Femur (tissue), 1 donor: Measurements from ENCODE around the gene WNT3A.

Experiments
- DNase-seq: peaks from one replicate; pipeline ENCODE4 v3.0.0-alpha.2; 2017

WNT3A gene

GRCh38 chr1:228058949-228059633 is 52.3 kb downstream of the WNT3A start:
- DNase-seq = peak; percentile 15

DNA sequence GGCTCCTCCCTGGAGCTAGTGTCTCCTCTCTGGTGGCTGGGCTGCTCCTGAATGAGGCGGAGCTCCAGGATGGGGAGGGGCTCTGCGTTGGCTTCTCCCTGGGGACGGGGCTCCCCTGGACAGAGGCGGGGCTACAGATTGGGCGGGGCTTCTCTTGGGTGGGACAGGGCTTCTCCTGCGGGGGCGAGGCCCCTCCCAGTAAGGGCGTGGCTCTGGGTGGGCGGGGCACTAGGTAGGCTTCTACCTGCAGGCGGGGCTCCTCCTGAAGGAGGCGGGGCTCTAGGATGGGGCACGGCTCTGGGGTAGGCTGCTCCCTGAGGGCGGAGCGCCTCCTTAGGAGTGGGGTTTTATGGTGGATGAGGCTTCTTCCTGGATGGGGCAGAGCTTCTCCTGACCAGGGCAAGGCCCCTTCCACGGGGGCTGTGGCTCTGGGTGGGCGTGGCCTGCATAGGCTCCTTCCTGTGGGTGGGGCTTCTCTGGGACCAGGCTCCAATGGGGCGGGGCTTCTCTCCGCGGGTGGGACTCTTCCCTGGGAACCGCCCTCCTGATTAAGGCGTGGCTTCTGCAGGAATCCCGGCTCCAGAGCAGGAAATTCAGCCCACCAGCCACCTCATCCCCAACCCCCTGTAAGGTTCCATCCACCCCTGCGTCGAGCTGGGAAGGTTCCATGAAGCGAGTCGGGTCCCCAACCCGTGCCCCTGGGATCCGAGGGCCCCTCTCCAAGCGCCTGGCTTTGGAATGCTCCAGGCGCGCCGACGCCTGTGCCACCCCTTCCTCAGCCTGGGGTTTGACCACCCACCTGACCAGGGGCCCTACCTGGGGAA is 53.0 kb downstream of the WNT3A start:
- peak; percentile 37 for DNase-seq

DNA sequence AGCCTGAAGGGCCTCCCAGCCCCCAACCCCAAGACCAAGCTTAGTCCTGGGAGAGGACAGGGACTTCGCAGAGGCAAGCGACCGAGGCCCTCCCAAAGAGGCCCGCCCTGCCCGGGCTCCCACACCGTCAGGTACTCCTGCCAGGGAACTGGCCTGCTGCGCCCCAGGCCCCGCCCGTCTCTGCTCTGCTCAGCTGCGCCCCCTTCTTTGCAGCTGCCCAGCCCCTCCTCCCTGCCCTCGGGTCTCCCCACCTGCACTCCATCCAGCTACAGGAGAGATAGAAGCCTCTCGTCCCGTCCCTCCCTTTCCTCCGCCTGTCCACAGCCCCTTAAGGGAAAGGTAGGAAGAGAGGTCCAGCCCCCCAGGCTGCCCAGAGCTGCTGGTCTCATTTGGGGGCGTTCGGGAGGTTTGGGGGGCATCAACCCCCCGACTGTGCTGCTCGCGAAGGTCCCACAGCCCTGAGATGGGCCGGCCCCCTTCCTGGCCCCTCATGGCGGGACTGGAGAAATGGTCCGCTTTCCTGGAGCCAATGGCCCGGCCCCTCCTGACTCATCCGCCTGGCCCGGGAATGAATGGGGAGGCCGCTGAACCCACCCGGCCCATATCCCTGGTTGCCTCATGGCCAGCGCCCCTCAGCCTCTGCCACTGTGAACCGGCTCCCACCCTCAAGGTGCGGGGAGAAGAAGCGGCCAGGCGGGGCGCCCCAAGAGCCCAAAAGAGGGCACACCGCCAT is 53.8 kb downstream of the WNT3A start:
- peak; percentile 38 for DNase-seq

- peak; percentile 12 for DNase-seq
Measured at GRCh38 chr1:228061411-228062084, 54.8 kb downstream of the WNT3A start.

DNA sequence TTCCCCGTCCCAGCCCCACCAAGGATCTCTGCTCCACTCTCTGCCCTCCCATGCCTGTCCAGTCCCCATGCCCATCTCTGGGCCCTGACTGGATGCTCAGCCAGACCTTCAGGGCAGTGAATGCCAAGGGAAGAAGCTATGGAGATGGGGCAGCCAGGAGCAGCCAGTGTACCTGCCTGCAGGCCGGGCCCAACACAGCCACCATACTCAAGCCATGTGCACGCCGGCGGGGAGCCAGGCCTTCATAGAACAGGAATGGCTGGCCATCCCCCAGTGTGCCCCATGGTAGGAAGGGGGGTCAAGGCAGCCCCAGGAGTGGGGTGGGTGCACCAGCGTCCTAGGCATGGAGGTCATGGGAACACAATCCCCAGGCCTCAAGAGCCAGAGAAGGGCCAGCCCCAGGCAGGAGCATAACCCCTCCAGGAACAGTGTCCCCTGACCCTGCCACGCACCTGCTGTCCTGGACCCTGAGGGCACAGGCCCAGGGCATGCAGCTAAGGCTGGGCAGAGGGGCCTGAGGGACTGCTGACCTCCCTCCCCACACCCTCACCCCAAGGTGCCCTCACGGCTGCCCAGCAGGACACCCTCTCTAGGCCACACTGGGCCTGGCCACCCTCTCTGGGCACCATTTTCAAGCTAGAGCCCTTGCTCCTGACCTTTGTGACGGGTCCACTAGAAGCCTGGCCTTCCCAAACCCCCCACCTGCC is 55.4 kb downstream of the WNT3A start:
- DNase-seq = peak; percentile 12

DNA sequence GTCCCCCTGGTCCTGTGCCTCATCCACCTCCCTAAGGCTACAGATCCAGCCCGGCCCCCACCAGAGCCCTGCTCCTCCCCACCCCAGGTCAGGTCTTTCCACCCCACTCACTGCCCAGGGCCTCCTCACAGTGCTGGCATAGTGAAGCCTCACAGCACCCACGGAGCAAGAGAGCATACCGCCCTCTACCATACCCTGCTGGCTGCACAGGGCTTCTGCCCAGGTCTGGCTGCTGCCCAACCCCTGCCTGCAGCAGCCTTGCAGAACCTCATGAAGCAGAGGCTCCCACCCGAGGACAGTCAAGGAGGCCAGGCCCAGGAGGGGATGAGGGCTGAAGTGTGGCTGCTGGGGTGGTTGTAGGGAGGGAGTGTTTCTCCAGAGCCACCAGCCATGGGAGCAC is 56.0 kb downstream of the WNT3A start:
- DNase-seq = no peak

- DNase-seq = no peak
Measured at GRCh38 chr1:228063251-228064191, 56.7 kb downstream of the WNT3A start.

DNA sequence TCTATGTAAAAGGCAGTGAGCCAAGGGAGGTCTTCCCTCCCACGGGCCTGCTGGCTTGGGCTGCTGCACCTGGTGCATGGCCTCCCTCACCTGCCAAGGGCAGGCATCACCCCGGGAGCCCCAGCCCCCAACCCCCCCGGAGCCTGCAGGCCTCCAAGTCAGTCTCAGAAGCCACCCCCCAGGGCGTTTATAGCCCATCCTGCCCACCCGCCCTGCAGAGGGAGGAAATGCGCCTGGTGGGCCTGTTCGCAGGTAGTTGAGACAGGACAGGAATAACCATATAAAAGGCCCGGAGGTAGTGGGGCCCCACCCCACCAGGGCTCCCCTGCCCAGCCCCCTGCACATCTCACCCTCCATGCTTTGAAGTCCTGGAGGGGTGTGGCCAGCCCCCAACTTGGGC is 57.5 kb downstream of the WNT3A start:
- DNase-seq = no peak

GRCh38 chr1:228064741-228065542 is 58.1 kb downstream of the WNT3A start:
- DNase-seq = no peak

DNA sequence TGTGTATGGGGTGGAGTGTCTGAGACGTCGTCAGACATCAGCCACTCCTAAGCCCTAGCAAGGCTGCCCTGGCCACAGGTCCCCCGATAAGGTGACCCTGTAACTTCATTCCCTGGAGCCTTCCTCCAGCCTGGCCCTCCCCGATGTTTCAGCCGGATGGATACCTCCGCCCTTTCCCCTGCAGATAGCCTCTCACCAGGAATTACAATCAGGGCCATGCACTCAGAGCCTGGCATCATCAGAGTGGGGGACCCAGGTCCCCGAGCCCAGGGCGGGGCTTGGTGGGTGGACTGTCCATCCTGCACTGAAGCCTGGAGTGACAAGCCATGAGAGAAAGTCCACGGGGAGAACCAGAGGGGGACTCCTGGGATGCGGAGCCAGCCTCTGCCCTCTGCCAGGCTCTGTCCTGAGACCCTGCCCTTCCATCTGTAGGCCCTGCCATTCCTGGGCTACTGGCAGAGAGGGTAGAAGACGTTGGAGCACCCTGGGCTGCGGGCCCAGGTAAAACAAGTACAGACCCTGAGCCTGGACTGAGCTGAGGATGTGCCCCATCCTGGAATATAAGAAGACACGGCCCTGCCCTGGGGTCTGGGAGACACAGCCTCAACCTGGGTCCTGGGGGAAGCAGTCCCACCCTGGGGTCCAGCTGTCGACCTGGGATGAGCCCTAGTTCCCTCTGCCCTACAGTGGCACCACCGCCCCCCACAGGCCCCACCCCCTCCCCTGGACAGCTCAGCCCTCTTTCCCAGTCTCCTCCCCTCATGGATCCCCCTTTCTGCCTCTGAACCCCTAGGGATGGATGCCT is 58.9 kb downstream of the WNT3A start:
- no peak for DNase-seq

- DNase-seq = no peak
Measured at GRCh38 chr1:228066416-228066815, 59.6 kb downstream of the WNT3A start.

DNA sequence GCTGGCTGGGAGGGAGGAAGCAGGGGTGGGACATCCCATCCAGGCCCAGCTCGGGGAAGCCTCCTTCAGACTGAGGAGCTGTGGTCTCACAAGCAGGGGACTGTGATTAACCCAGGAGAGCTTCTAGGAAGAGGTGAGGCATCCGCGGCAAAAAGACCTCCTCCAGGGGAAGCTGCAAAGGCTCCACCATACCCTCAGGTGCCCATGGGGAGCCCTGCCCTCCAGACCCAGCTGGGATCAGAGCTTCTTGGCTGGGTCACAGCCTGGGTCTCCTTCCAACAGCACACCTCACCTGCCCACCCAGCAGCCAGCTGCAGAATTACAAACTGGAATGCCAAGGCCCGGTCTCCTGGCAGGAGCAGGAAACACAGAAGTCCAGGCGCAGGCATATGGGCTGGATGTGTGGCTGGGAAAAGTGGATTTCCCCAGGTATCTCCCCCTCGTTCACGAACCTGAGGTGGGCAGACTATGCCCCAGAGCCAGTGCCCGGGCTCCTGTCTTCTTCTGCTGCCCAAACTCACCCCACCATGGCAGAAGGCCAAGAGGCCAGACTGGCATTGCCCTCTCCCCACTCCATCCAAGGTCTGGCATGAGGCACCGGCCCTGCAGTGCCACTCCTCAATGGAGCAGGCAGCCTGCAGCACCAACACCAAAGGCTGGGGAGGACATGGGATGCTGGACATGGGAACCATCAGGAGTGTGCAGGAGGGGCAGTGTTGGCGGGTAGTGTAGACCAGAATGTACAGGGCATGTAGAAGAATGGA is 60.3 kb downstream of the WNT3A start:
- no peak for DNase-seq

- no peak for DNase-seq
Measured at GRCh38 chr1:228068359-228068758, 61.6 kb downstream of the WNT3A start.

- DNase-seq = no peak
Measured at GRCh38 chr1:228070173-228070572, 63.4 kb downstream of the WNT3A start.

- no peak for DNase-seq
Measured at GRCh38 chr1:228070851-228071250, 64.1 kb downstream of the WNT3A start.

GRCh38 chr1:228071839-228072657 is 65.2 kb downstream of the WNT3A start:
- no peak for DNase-seq

DNA sequence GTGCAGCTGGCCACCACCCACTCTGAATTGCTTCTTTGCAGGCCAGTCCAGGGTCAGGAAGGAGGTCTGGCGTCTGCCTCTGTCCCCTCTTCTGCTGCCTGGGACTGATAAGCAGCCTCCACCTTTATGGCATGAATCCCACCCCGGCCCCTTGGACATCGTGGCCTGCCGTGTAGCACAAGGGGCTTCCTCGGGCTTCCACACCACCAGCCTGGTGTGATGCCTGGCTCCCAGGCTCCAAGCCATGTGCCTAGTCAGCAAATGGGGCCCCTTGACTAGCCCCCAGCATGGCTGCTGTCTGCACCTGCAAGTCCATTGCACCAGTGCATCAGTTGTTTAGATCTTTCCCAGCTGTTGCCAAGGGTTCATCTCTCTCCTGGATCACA is 65.9 kb downstream of the WNT3A start:
- DNase-seq = no peak
